ENCODE measurements around the gene POLD1. TPM values are rescaled to one million over a fixed set of nuclear protein-coding genes. Genes with fewer than 3 reads are reported as not detected.
A peak's percentile ranks its signal among the peaks of the same experiment; 100 is the strongest.
"Not testable (repeated sequence)": the region's sequence is repeated elsewhere in the genome, so short reads cannot be mapped to it uniquely, and the experiment has no call there.

The POLD1 gene
- total and polyA plus RNA-seq, 4 donors: 5.4 to 27.7 (median 20.1) TPM

GRCh38 chr19:50349277-50350057, 34.7 kb upstream of the POLD1 start:
- DNase-seq (peak in 1 of 2 donors; percentile 64), ATAC-seq (ENCODE audit: low FRiP score) (no peak)
- WGBS, 2 donors: 58 to 61% methylated on average over 22 of the region's 22 CpGs
- no peak overlapping the region for H3K27ac ChIP-seq (ENCODE audit: low read depth in 1 of 2, low read length in 2 of 2)
- no peaks in the 10 kb centered on the region for H3K36me3 ChIP-seq (ENCODE audit: control insufficient read depth in 1 of 2, insufficient read depth in 2 of 2, low read length in 1 of 2)
- no peaks in the 10 kb centered on the region for H3K27me3 ChIP-seq (ENCODE audit: control insufficient read depth in 1 of 2, insufficient read depth in 2 of 2, low read length in 1 of 2)
- intact Hi-C loops (cut with DNase I): no loop called here
- no peak overlapping the region for H3K4me3 ChIP-seq (ENCODE audit: low read length in 2 of 2)
- H3K9me3 ChIP-seq (ENCODE audit: control insufficient read depth, low read length): peaks cover 3% of the 10 kb centered on the region
- H3K4me1 ChIP-seq (ENCODE audit: control insufficient read depth in 1 of 2, insufficient read depth in 2 of 2, low read length in 2 of 2): no peaks in the 10 kb centered on the region

GRCh38 chr19:50352242-50352641, 31.9 kb upstream of the POLD1 start:
- DNase-seq (peak in 1 of 2 donors; percentile 25), ATAC-seq (ENCODE audit: low FRiP score) (no peak)
- Histone ChIP-seq H3K27me3 (ENCODE audit: control insufficient read depth in 1 of 2, insufficient read depth in 2 of 2, low read length in 1 of 2) (no peaks in the 10 kb centered on the region), H3K4me3 (ENCODE audit: low read length in 2 of 2) (no peak overlapping the region), H3K4me1 (ENCODE audit: control insufficient read depth in 1 of 2, insufficient read depth in 2 of 2, low read length in 2 of 2) (no peaks in the 10 kb centered on the region), H3K9me3 (ENCODE audit: control insufficient read depth, low read length) (no peaks in the 10 kb centered on the region), H3K27ac (ENCODE audit: low read depth in 1 of 2, low read length in 2 of 2) (no peak overlapping the region), H3K36me3 (ENCODE audit: control insufficient read depth in 1 of 2, insufficient read depth in 2 of 2, low read length in 1 of 2) (no peaks in the 10 kb centered on the region)
- WGBS, 2 donors: 56 to 62% methylated on average over 4 of the region's 4 CpGs
- intact Hi-C loops (cut with DNase I): no loop called here

GRCh38 chr19:50353487-50353880, 30.7 kb upstream of the POLD1 start:
- H3K27ac ChIP-seq (ENCODE audit: low read depth in 1 of 2, low read length in 2 of 2); ATAC-seq (ENCODE audit: low FRiP score): not testable (repeated sequence)
- WGBS, 2 donors: 91 to 96% methylated on average over 7 of the region's 7 CpGs

GRCh38 chr19:50356691-50357177, 27.4 kb upstream of the POLD1 start:
- no peaks in the 10 kb centered on the region for H3K4me1 ChIP-seq (ENCODE audit: control insufficient read depth in 1 of 2, insufficient read depth in 2 of 2, low read length in 2 of 2)
- H3K27me3 ChIP-seq (ENCODE audit: control insufficient read depth in 1 of 2, insufficient read depth in 2 of 2, low read length in 1 of 2): no peaks in the 10 kb centered on the region
- DNase-seq: no peak
- intact Hi-C loops (cut with DNase I): loop anchor here (1.0 to 5.0 kb wide), 4 partner anchors 58 to 566 kb away; no protein-coding TSS in a partner anchor
- no peak for ATAC-seq (ENCODE audit: low FRiP score)
- H3K9me3 ChIP-seq (ENCODE audit: control insufficient read depth, low read length): no peaks in the 10 kb centered on the region
- H3K4me3 ChIP-seq (ENCODE audit: low read length in 2 of 2): no peak overlapping the region
- 36% methylated on average over 13 of the region's 13 CpGs for whole genome bisulfite sequencing, 2 donors
- no peak overlapping the region for H3K27ac ChIP-seq (ENCODE audit: low read depth in 1 of 2, low read length in 2 of 2)
- no peaks in the 10 kb centered on the region for H3K36me3 ChIP-seq (ENCODE audit: control insufficient read depth in 1 of 2, insufficient read depth in 2 of 2, low read length in 1 of 2)

More at GRCh38 chr19:50353487-50353880, 30.7 kb upstream of the POLD1 start:
- H3K9me3 ChIP-seq (ENCODE audit: control insufficient read depth, low read length); H3K36me3 ChIP-seq (ENCODE audit: control insufficient read depth in 1 of 2, insufficient read depth in 2 of 2, low read length in 1 of 2); intact Hi-C loops (cut with DNase I); H3K4me3 ChIP-seq (ENCODE audit: low read length in 2 of 2); H3K27me3 ChIP-seq (ENCODE audit: control insufficient read depth in 1 of 2, insufficient read depth in 2 of 2, low read length in 1 of 2); H3K4me1 ChIP-seq (ENCODE audit: control insufficient read depth in 1 of 2, insufficient read depth in 2 of 2, low read length in 2 of 2): not testable (repeated sequence)
- DNase-seq: peak in 1 of 2 donors; percentile 61

- ATAC-seq (ENCODE audit: low FRiP score): peak; percentile 92
- Histone ChIP-seq H3K4me1 (ENCODE audit: control insufficient read depth in 1 of 2, insufficient read depth in 2 of 2, low read length in 2 of 2) (no peaks in the 10 kb centered on the region), H3K9me3 (ENCODE audit: control insufficient read depth, low read length) (no peaks in the 10 kb centered on the region), H3K27ac (ENCODE audit: low read depth in 1 of 2, low read length in 2 of 2) (peak overlapping the region in 1 of 2 donors; percentile 42), H3K36me3 (ENCODE audit: control insufficient read depth in 1 of 2, insufficient read depth in 2 of 2, low read length in 1 of 2) (no peaks in the 10 kb centered on the region), H3K4me3 (ENCODE audit: low read length in 2 of 2) (peak overlapping the region; percentile 1 to 27), H3K27me3 (ENCODE audit: control insufficient read depth in 1 of 2, insufficient read depth in 2 of 2, low read length in 1 of 2) (no peaks in the 10 kb centered on the region)
- peak; percentile 86 to 91 for DNase-seq
- intact Hi-C loops (cut with DNase I): loop anchor here (1.0 to 5.0 kb wide), 4 partner anchors 57 to 565 kb away; no protein-coding TSS in a partner anchor
- 3 to 11% methylated on average over 54 of the region's 54 CpGs for WGBS, 2 donors
Observed at GRCh38 chr19:50357178-50358100, 26.7 kb upstream of the POLD1 start.

- Histone ChIP-seq H3K4me1 (ENCODE audit: control insufficient read depth in 1 of 2, insufficient read depth in 2 of 2, low read length in 2 of 2) (no peaks in the 10 kb centered on the region), H3K9me3 (ENCODE audit: control insufficient read depth, low read length) (no peaks in the 10 kb centered on the region), H3K27ac (ENCODE audit: low read depth in 1 of 2, low read length in 2 of 2) (no peak overlapping the region), H3K4me3 (ENCODE audit: low read length in 2 of 2) (no peak overlapping the region), H3K27me3 (ENCODE audit: control insufficient read depth in 1 of 2, insufficient read depth in 2 of 2, low read length in 1 of 2) (no peaks in the 10 kb centered on the region), H3K36me3 (ENCODE audit: control insufficient read depth in 1 of 2, insufficient read depth in 2 of 2, low read length in 1 of 2) (no peaks in the 10 kb centered on the region)
- intact Hi-C loops (cut with DNase I): loop anchor here in 1 of 2 donors (5.0 kb wide), 1 partner anchor 424 kb away; no protein-coding TSS in a partner anchor
- ATAC-seq (ENCODE audit: low FRiP score): peak; percentile 78
- 27 to 36% methylated on average over 51 to 54 of the region's 54 CpGs for WGBS, 2 donors
- peak; percentile 82 to 91 for DNase-seq
Observed at GRCh38 chr19:50358483-50359327, 25.4 kb upstream of the POLD1 start.

GRCh38 chr19:50359328-50359818, 24.8 kb upstream of the POLD1 start:
- no peak overlapping the region for H3K4me3 ChIP-seq (ENCODE audit: low read length in 2 of 2)
- DNase-seq: no peak
- WGBS, 2 donors: 93 to 94% methylated on average over 11 of the region's 11 CpGs
- no peaks in the 10 kb centered on the region for H3K36me3 ChIP-seq (ENCODE audit: control insufficient read depth in 1 of 2, insufficient read depth in 2 of 2, low read length in 1 of 2)
- no peaks in the 10 kb centered on the region for H3K4me1 ChIP-seq (ENCODE audit: control insufficient read depth in 1 of 2, insufficient read depth in 2 of 2, low read length in 2 of 2)
- H3K9me3 ChIP-seq (ENCODE audit: control insufficient read depth, low read length): no peaks in the 10 kb centered on the region
- intact Hi-C loops (cut with DNase I): loop anchor here in 1 of 2 donors (5.0 kb wide), 1 partner anchor 423 kb away; no protein-coding TSS in a partner anchor
- no peak for ATAC-seq (ENCODE audit: low FRiP score)
- no peaks in the 10 kb centered on the region for H3K27me3 ChIP-seq (ENCODE audit: control insufficient read depth in 1 of 2, insufficient read depth in 2 of 2, low read length in 1 of 2)
- H3K27ac ChIP-seq (ENCODE audit: low read depth in 1 of 2, low read length in 2 of 2): no peak overlapping the region

Data from aorta (tissue), 5 donors.